H1 (cell line): ENCODE data around the gene PIEZO1.

Experiments
- CEBPB ChIP-seq: IDR thresholded peaks from 2 replicates; pipeline ENCODE4 v1.6.1; 2012; ENCODE audit warnings: low read depth, low read length
- CHD1 ChIP-seq: IDR thresholded peaks from 2 replicates; pipeline ENCODE4 v1.6.1; 2012; ENCODE audit warnings: low read depth, low read length, improper control_type of control experiment
- KDM1A ChIP-seq: fragments of 200-600, 300-600 bp; sonication (generic); IDR thresholded peaks from 2 replicates; pipeline ENCODE4 v1.7.1; 2016; ENCODE audit warnings: mild to moderate bottlenecking, low read length, borderline replicate concordance
- MAFK ChIP-seq: IDR thresholded peaks from 2 replicates; pipeline ENCODE4 v1.6.1; 2012; ENCODE audit warnings: low read depth, mild to moderate bottlenecking, improper control_type of control experiment, low read length
- POLR2A ChIP-seq, 2 experiments: IDR thresholded peaks; 1 replicate in 1 of 2; 2 replicates in 1 of 2; pipeline ENCODE4 v1.6.1; 2011; ENCODE audit warnings: low read depth in 2 of 2, low read length in 2 of 2, mild to moderate bottlenecking in 2 of 2; ENCODE audit errors: control extremely low read depth in 1 of 2
- POLR2AphosphoS5 ChIP-seq: IDR thresholded peaks from 2 replicates; pipeline ENCODE4 v1.6.1; 2011; ENCODE audit warnings: low read depth, low read length
- RAD21 ChIP-seq, 2 experiments: IDR thresholded peaks in 1 of 2; conservative IDR thresholded peaks in 1 of 2; 2 replicates each; pipeline ENCODE4 v1.6.1; 2011; ENCODE audit warnings: low read depth in 2 of 2, low read length in 2 of 2, improper control_type of control experiment in 1 of 2, inconsistent platforms in 1 of 2, mild to moderate bottlenecking in 1 of 2, moderate library complexity in 1 of 2
- TF ChIP-seq, protein P1 (sequence below), 3 experiments: IDR thresholded peaks; 1 replicate in 2 of 3; 2 replicates in 1 of 3; pipeline versions ENCODE4 v1.5.1 to v1.6.1; 2011; ENCODE audit warnings: low read length in 3 of 3, mild to moderate bottlenecking in 3 of 3, inconsistent platforms in 2 of 3, low read depth in 1 of 3, moderate library complexity in 1 of 3; ENCODE audit not compliant: insufficient read depth in 1 of 3; ENCODE audit errors: control extremely low read depth in 1 of 3

DNA sequence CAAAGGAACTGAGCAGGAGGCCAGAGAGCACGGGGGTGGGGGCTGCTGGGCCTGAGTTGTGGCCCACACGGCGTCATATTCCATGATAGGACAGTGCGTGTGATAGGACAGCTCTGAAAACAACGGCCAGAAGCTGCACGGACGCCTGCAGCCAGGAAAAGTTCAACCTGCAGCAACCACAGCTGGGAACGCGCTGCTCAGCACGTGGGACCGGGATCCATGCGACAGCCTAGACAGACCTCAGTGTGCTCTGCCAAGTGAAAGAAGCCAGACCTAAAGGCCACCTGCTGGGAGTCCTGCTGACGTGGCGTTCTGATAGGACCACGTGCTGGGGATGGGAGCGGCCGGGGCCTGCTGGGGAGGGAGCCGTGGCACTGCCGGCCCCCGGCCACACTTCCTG lies 57.1 kb downstream of the PIEZO1 start:
- no peak for TF ChIP-seq MAFK
- no peak for TF ChIP-seq RAD21 (IDR thresholded peaks at IDR 0.05 in 1 of 2, conservative IDR thresholded peaks at IDR 0.05 in 1 of 2; ENCODE audit: low read depth in 2 of 2, low read length in 2 of 2)
- TF ChIP-seq, protein P1, sequence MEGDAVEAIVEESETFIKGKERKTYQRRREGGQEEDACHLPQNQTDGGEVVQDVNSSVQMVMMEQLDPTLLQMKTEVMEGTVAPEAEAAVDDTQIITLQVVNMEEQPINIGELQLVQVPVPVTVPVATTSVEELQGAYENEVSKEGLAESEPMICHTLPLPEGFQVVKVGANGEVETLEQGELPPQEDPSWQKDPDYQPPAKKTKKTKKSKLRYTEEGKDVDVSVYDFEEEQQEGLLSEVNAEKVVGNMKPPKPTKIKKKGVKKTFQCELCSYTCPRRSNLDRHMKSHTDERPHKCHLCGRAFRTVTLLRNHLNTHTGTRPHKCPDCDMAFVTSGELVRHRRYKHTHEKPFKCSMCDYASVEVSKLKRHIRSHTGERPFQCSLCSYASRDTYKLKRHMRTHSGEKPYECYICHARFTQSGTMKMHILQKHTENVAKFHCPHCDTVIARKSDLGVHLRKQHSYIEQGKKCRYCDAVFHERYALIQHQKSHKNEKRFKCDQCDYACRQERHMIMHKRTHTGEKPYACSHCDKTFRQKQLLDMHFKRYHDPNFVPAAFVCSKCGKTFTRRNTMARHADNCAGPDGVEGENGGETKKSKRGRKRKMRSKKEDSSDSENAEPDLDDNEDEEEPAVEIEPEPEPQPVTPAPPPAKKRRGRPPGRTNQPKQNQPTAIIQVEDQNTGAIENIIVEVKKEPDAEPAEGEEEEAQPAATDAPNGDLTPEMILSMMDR (IDR thresholded peaks at IDR 0.05; ENCODE audit: control extremely low read depth in 1 of 3, insufficient read depth in 1 of 3, low read depth in 1 of 3, low read length in 3 of 3), result no peak
- TF ChIP-seq CHD1, result no peak
- no peak for TF ChIP-seq POLR2A (IDR thresholded peaks at IDR 0.05; ENCODE audit: control extremely low read depth in 1 of 2, low read depth in 2 of 2, low read length in 2 of 2)
- TF ChIP-seq POLR2AphosphoS5, result no peak
- TF ChIP-seq CEBPB, result no peak
- no peak for TF ChIP-seq KDM1A
